ENCODE data around the gene PROX2. TPM values are rescaled to one million over a fixed set of nuclear protein-coding genes. Genes with fewer than 3 reads are reported as not detected.

PROX2 gene
- total and polyA plus RNA-seq, 7 donors: not detected

DNA sequence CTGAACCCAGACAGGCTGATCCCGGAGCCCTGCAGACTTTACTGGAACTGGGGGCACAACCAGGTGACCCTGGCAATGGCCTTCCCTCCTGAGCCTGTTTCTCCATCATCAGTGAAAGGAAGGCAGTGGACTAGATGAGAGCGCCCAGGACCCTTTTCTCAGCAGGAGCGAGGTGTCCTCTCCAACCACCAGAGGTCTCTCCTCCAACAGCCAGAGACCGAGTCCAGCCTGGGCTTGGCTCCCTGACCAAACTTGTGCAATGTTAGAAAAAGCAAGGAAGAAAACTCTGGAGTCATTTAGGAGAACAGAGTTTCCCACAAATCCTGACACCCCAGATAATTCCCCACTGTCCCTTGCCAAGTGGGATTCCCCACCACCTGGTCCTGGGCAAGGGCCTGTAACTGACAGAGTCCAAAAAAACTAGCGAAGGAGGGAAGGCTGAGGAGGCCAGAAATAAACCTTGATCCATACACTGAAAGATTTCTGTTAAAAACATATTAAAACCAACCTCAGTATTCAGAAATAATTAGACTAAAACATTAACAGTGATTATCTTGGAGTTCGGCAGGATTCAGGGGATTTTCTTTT is 38.1 kb upstream of the PROX2 start:
- Histone ChIP-seq H3K4me1 (peaks cover 35% of the 10 kb centered on the region), H3K36me3 (ENCODE audit: insufficient read depth in 1 of 2, low read depth in 1 of 2) (peaks cover 0 to 5% of the 10 kb centered on the region in 2 donors), H3K9me3 (no peaks in the 10 kb centered on the region), H3K4me3 (no peak overlapping the region), H3K27me3 (ENCODE audit: insufficient read depth in 3 of 3, low read length in 2 of 3) (no peaks in the 10 kb centered on the region), H3K27ac (peak overlapping the region; percentile 3)
- ATAC-seq (peak; percentile 45 to 72 (median 67)), DNase-seq (peak; percentile 77 to 87)
- TF ChIP-seq, protein P1, sequence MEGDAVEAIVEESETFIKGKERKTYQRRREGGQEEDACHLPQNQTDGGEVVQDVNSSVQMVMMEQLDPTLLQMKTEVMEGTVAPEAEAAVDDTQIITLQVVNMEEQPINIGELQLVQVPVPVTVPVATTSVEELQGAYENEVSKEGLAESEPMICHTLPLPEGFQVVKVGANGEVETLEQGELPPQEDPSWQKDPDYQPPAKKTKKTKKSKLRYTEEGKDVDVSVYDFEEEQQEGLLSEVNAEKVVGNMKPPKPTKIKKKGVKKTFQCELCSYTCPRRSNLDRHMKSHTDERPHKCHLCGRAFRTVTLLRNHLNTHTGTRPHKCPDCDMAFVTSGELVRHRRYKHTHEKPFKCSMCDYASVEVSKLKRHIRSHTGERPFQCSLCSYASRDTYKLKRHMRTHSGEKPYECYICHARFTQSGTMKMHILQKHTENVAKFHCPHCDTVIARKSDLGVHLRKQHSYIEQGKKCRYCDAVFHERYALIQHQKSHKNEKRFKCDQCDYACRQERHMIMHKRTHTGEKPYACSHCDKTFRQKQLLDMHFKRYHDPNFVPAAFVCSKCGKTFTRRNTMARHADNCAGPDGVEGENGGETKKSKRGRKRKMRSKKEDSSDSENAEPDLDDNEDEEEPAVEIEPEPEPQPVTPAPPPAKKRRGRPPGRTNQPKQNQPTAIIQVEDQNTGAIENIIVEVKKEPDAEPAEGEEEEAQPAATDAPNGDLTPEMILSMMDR (IDR thresholded peaks at IDR 0.05): peak; percentile 81
- intact Hi-C loops (cut with DNase I): loop anchor here (1.0 to 10.0 kb wide), 3 partner anchors 111 to 175 kb away; no protein-coding TSS in a partner anchor
- 24 to 35% (median 31%) methylated on average over 6 of the region's 6 CpGs for WGBS, 3 donors

DNA sequence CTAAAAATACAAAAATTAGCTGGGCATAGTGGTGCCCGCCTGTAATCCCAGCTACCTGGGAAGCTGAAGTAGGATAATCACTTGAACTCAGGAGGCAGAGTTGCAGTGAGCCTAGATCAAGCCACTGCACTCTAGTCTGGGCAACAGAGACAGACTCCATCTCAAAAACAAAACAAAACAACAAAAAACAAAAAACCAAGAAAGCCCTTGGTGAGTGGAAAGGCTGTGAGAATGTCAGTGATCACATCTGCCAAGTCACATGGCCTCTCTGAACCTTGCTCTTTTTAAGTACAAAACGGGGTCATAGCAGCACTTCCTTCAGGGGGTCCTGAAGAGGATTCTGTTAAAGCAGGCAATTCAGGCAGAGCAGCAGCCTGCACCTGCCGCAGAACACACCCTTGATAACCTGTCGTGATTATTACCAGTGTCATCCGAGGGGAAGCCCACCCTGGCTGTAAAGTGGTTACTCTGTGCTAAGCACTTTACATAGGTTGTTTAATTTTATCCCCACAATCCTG is 37.5 kb upstream of the PROX2 start:
- no peak overlapping the region for H3K27ac ChIP-seq
- intact Hi-C loops (cut with DNase I): loop anchor here in 1 of 2 donors (10.0 kb wide), 1 partner anchor 111 kb away; no protein-coding TSS in a partner anchor
- TF ChIP-seq, protein P1 (IDR thresholded peaks at IDR 0.05): no peak
- DNase-seq (no peak), ATAC-seq (no peak)
- WGBS, 3 donors: 68 to 82% (median 68%) methylated on average over 5 of the region's 5 CpGs
- no peaks in the 10 kb centered on the region for H3K27me3 ChIP-seq (ENCODE audit: insufficient read depth in 3 of 3, low read length in 2 of 3)
- H3K36me3 ChIP-seq (ENCODE audit: insufficient read depth in 1 of 2, low read depth in 1 of 2): peaks cover 0 to 4% of the 10 kb centered on the region in 2 donors
- H3K9me3 ChIP-seq: no peaks in the 10 kb centered on the region
- peaks cover 35% of the 10 kb centered on the region for H3K4me1 ChIP-seq
- H3K4me3 ChIP-seq: no peak overlapping the region

DNA sequence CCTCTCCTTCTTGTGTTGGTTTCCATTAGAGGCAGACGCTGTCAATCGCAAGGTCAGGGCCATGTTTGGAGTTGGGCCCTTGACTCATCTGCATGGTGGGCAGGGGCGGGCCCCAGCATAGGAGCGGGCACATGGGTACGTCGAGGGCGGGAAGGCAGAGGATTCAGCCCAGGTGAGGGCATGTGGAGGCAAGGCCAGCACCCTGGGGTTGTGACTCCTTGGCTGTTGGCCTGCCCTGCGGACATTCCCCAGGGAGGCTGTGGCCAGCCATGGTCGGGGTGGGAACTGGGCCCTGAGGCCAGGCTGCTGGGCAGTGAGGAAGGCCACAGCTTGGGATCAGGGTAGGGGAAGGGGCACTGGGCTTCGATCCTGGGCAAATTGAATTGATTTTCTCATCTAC is 36.9 kb upstream of the PROX2 start:
- 93 to 95% (median 94%) methylated on average over 10 of the region's 10 CpGs for WGBS, 3 donors
- intact Hi-C loops (cut with DNase I): loop anchor here in 1 of 2 donors (10.0 kb wide), 1 partner anchor 112 kb away; no protein-coding TSS in a partner anchor

GRCh38 chr14:74912111-74912510 is 36.2 kb upstream of the PROX2 start:
- H3K27ac ChIP-seq: no peak overlapping the region
- H3K27me3 ChIP-seq (ENCODE audit: insufficient read depth in 3 of 3, low read length in 2 of 3): no peaks in the 10 kb centered on the region
- DNase-seq: no peak
- H3K4me3 ChIP-seq: no peak overlapping the region
- H3K9me3 ChIP-seq: no peaks in the 10 kb centered on the region
- peaks cover 31% of the 10 kb centered on the region for H3K4me1 ChIP-seq
- ATAC-seq: no peak
- WGBS, 3 donors: 91 to 95% (median 94%) methylated on average over 6 of the region's 6 CpGs
- intact Hi-C loops (cut with DNase I): loop anchor here in 1 of 2 donors (10.0 kb wide), 1 partner anchor 113 kb away; no protein-coding TSS in a partner anchor
- H3K36me3 ChIP-seq (ENCODE audit: insufficient read depth in 1 of 2, low read depth in 1 of 2): peaks cover 0 to 4% of the 10 kb centered on the region in 2 donors
- TF ChIP-seq, protein P1 (IDR thresholded peaks at IDR 0.05): no peak

More for the DNA sequence above, 36.9 kb upstream of the PROX2 start:
- ATAC-seq (no peak), DNase-seq (no peak)
- Histone ChIP-seq H3K9me3 (no peaks in the 10 kb centered on the region), H3K27me3 (ENCODE audit: insufficient read depth in 3 of 3, low read length in 2 of 3) (no peaks in the 10 kb centered on the region), H3K4me1 (peaks cover 31% of the 10 kb centered on the region), H3K36me3 (ENCODE audit: insufficient read depth in 1 of 2, low read depth in 1 of 2) (peaks cover 0 to 4% of the 10 kb centered on the region in 2 donors), H3K27ac (no peak overlapping the region), H3K4me3 (no peak overlapping the region)
- TF ChIP-seq, protein P1 (IDR thresholded peaks at IDR 0.05): no peak

All from psoas muscle (tissue), 8 donors.